H1 (cell line): ENCODE measurements around the gene IL18R1. TPM values are rescaled to one million over a fixed set of nuclear protein-coding genes. Genes with fewer than 3 reads are reported as not detected.

Source experiments
- CTCF ChIA-PET: fragments of 300-600 bp; sonication (Branson Sonifier 250); formaldehyde crosslinking; loops from one replicate; lab custom pipeline; 2021; ENCODE audit not compliant: partially characterized antibody; lab: Charles Lee
- POLR2A ChIA-PET: fragments of 300-600 bp; sonication (Branson Sonifier 250); formaldehyde crosslinking; loops from one replicate; lab custom pipeline; 2021; ENCODE audit warnings: inconsistent platforms; ENCODE audit not compliant: partially characterized antibody; lab: Charles Lee
- DNase-seq, 2 experiments: peaks; one replicate each; pipeline versions ENCODE4 v3.0.0 to v3.0.0-alpha.2; 2010 to 2022; ENCODE audit warnings: low spot score in 2 of 2, low read depth in 1 of 2, mixed read lengths in 1 of 2
- FAIRE-seq: peaks from 2 replicates; lab custom pipeline; 2011; peaks lifted over from hg19 to GRCh38; lab: Jason Lieb, UNC
- H2AFZ ChIP-seq: 2 replicates; pipeline ENCODE4 v1.8.1; 2012; ENCODE audit warnings: low read length, inconsistent platforms
- H2AK5ac ChIP-seq: 2 replicates; pipeline ENCODE4 v1.6.1; 2013; ENCODE audit warnings: low read depth, low read length
- H2BK120ac ChIP-seq: replicated peaks from 2 replicates; pipeline ENCODE3; 2013; ENCODE audit warnings: low read depth, low read length, inconsistent platforms
- H2BK12ac ChIP-seq: 2 replicates; pipeline ENCODE4 v1.6.1; 2013; ENCODE audit warnings: low read depth, low read length
- H2BK15ac ChIP-seq: 2 replicates; pipeline ENCODE4 v1.6.1; 2013; ENCODE audit warnings: low read length
- H2BK20ac ChIP-seq: 2 replicates; pipeline ENCODE4 v1.6.1; 2013; ENCODE audit warnings: low read length
- H2BK5ac ChIP-seq: 2 replicates; pipeline ENCODE4 v1.6.1; 2013; ENCODE audit warnings: low read depth, low read length
- H3K14ac ChIP-seq: 2 replicates; pipeline ENCODE4 v1.6.1; 2013; ENCODE audit warnings: inconsistent platforms; ENCODE audit not compliant: insufficient read length
- H3K18ac ChIP-seq: 2 replicates; pipeline ENCODE4 v1.6.1; 2013; ENCODE audit warnings: low read length; ENCODE audit errors: extremely low read depth
- H3K23ac ChIP-seq: 2 replicates; pipeline ENCODE4 v1.6.1; 2013; ENCODE audit warnings: inconsistent platforms; ENCODE audit not compliant: insufficient read length
- H3K23me2 ChIP-seq: 2 replicates; pipeline ENCODE4 v1.6.1; 2013; ENCODE audit warnings: low read depth, low read length
- H3K27ac ChIP-seq: 2 replicates; pipeline ENCODE4 v1.6.1; 2011; ENCODE audit warnings: low read depth, low read length, inconsistent platforms
- H3K27me3 ChIP-seq, 4 experiments: replicated peaks in 1 of 4; 1 replicate in 1 of 4; 2 replicates in 3 of 4; pipeline versions ENCODE4 v1.6.1 to v1.8.1; 2011 to 2013; ENCODE audit warnings: low read length in 3 of 4, mild to moderate bottlenecking in 3 of 4, inconsistent platforms in 2 of 4, mixed read lengths in 2 of 4, moderate library complexity in 1 of 4; ENCODE audit not compliant: control insufficient read depth in 3 of 4, insufficient read depth in 3 of 4; ENCODE audit errors: extremely low read depth in 1 of 4
- H3K36me3 ChIP-seq, 4 experiments: 2 replicates each; pipeline versions ENCODE4 v1.6.1 to v1.8.1; 2011 to 2013; ENCODE audit warnings: mild to moderate bottlenecking in 4 of 4, low read length in 3 of 4, moderate library complexity in 2 of 4, control low read depth in 1 of 4, inconsistent platforms in 1 of 4; ENCODE audit not compliant: insufficient read depth in 4 of 4, control insufficient read depth in 2 of 4
- H3K4ac ChIP-seq: replicated peaks from 2 replicates; pipeline ENCODE3; 2013; ENCODE audit warnings: low read length, low read depth, mixed read lengths, inconsistent platforms; ENCODE audit not compliant: insufficient read length
- H3K4me1 ChIP-seq, 4 experiments: replicated peaks in 1 of 4; 1 replicate in 1 of 4; 2 replicates in 3 of 4; pipeline versions ENCODE4 v1.6.1 to v1.8.1; 2011 to 2013; ENCODE audit warnings: low read length in 3 of 4, inconsistent platforms in 2 of 4, mixed read lengths in 1 of 4; ENCODE audit not compliant: insufficient read depth in 4 of 4, control insufficient read depth in 3 of 4
- H3K4me2 ChIP-seq, 2 experiments: 2 replicates each; pipeline versions ENCODE4 v1.6.1 to v1.8.1; 2011 to 2013; ENCODE audit warnings: low read depth in 2 of 2, low read length in 2 of 2, control low read depth in 1 of 2, inconsistent platforms in 1 of 2, mild to moderate bottlenecking in 1 of 2; ENCODE audit not compliant: insufficient read depth in 1 of 2
- H3K4me3 ChIP-seq, 4 experiments: fragments of 200-600, 300-600 bp in 1 of 4; sonication (generic), shearing (Covaris generic), sonication (Bioruptor Twin) in 1 of 4; 2 replicates each; pipeline versions ENCODE4 v1.5.1 to v1.8.1; 2011 to 2016; ENCODE audit warnings: low read length in 4 of 4, low read depth in 3 of 4, control low read depth in 2 of 4, inconsistent platforms in 2 of 4, mild to moderate bottlenecking in 2 of 4, mixed read lengths in 1 of 4, moderate library complexity in 1 of 4; ENCODE audit not compliant: insufficient read depth in 2 of 4; ENCODE audit errors: extremely low read depth in 1 of 4
- H3K56ac ChIP-seq: replicated peaks from 2 replicates; pipeline ENCODE3; 2013; ENCODE audit warnings: low read depth, mild to moderate bottlenecking, mixed read lengths, low read length, inconsistent platforms; ENCODE audit not compliant: insufficient read length
- H3K79me1 ChIP-seq: 2 replicates; pipeline ENCODE4 v1.6.1; 2013; ENCODE audit warnings: low read depth, low read length, control low read depth
- H3K79me2 ChIP-seq, 2 experiments: 2 replicates each; pipeline versions ENCODE4 v1.6.1 to v1.8.1; 2012 to 2013; ENCODE audit warnings: low read length in 2 of 2, mild to moderate bottlenecking in 2 of 2, inconsistent platforms in 1 of 2; ENCODE audit not compliant: insufficient read depth in 2 of 2, control insufficient read depth in 1 of 2
- H3K9ac ChIP-seq, 4 experiments: replicated peaks in 1 of 4; 1 replicate in 1 of 4; 2 replicates in 3 of 4; pipeline versions ENCODE4 v1.6.1 to v1.8.1; 2011 to 2013; ENCODE audit warnings: low read depth in 3 of 4, low read length in 3 of 4, control low read depth in 2 of 4, mild to moderate bottlenecking in 2 of 4, moderate library complexity in 2 of 4, inconsistent platforms in 1 of 4; ENCODE audit errors: extremely low read depth in 1 of 4
- H3K9me3 ChIP-seq, 2 experiments: 2 replicates each; pipeline versions ENCODE4 v1.6.1 to v1.8.1; 2012 to 2013; ENCODE audit warnings: mild to moderate bottlenecking in 2 of 2, moderate library complexity in 2 of 2, control low read depth in 1 of 2, inconsistent platforms in 1 of 2, low read depth in 1 of 2, low read length in 1 of 2, mixed read lengths in 1 of 2; ENCODE audit not compliant: insufficient read depth in 2 of 2
- H4K20me1 ChIP-seq, 2 experiments: replicated peaks in 1 of 2; 2 replicates each; pipeline versions ENCODE3 to v1.8.1; 2011 to 2013; ENCODE audit warnings: inconsistent platforms in 2 of 2, low read length in 2 of 2, mild to moderate bottlenecking in 1 of 2; ENCODE audit not compliant: insufficient read depth in 2 of 2, control insufficient read depth in 1 of 2
- H4K5ac ChIP-seq: 2 replicates; pipeline ENCODE4 v1.6.1; 2013; ENCODE audit warnings: low read length, low read depth, mixed read lengths, inconsistent platforms; ENCODE audit not compliant: insufficient read length
- H4K8ac ChIP-seq: 2 replicates; pipeline ENCODE4 v1.8.0; 2013; ENCODE audit warnings: mild to moderate bottlenecking, moderate library complexity, low read length, inconsistent platforms; ENCODE audit not compliant: insufficient read depth; ENCODE audit errors: extremely low read depth
- H4K91ac ChIP-seq: replicated peaks from 2 replicates; pipeline ENCODE3; 2013; ENCODE audit warnings: low read length, mixed read lengths, inconsistent platforms; ENCODE audit not compliant: insufficient read length
- BRCA1 ChIP-seq: IDR thresholded peaks from 2 replicates; pipeline ENCODE4 v1.6.1; 2012; ENCODE audit warnings: low read depth, low read length, improper control_type of control experiment
- CTBP2 ChIP-seq: IDR thresholded peaks from 2 replicates; pipeline ENCODE4 v1.7.0; 2011; ENCODE audit warnings: borderline replicate concordance, mild to moderate bottlenecking, moderate library complexity, mixed read lengths, low read length; ENCODE audit not compliant: insufficient read depth, insufficient read length
- EP300 ChIP-seq, 2 experiments: IDR thresholded peaks; 1 replicate in 1 of 2; 2 replicates in 1 of 2; pipeline ENCODE4 v1.6.1; 2011 to 2012; ENCODE audit warnings: low read depth in 2 of 2, low read length in 2 of 2, mild to moderate bottlenecking in 2 of 2, borderline replicate concordance in 1 of 2, inconsistent platforms in 1 of 2, moderate library complexity in 1 of 2
- EZH2 ChIP-seq: fragments of 200-600 bp; sonication (generic); IDR thresholded peaks from 2 replicates; pipeline ENCODE4 v1.7.1; 2012; ENCODE audit warnings: low read depth, mild to moderate bottlenecking, moderate library complexity, low read length, inconsistent platforms; ENCODE audit not compliant: severe bottlenecking
- GTF2F1 ChIP-seq: IDR thresholded peaks from 2 replicates; pipeline ENCODE4 v1.6.1; 2012; ENCODE audit warnings: low read depth, low read length, improper control_type of control experiment, borderline replicate concordance
- KDM1A ChIP-seq: fragments of 200-600, 300-600 bp; sonication (generic); IDR thresholded peaks from 2 replicates; pipeline ENCODE4 v1.7.1; 2016; ENCODE audit warnings: mild to moderate bottlenecking, low read length, borderline replicate concordance
- KDM4A ChIP-seq: IDR thresholded peaks from one replicate; pipeline ENCODE4 v1.7.1; 2012; ENCODE audit warnings: low read depth, mild to moderate bottlenecking, moderate library complexity, low read length, inconsistent platforms; ENCODE audit not compliant: severe bottlenecking
- NRF1 ChIP-seq: IDR thresholded peaks from 2 replicates; pipeline ENCODE4 v1.6.1; 2011; ENCODE audit warnings: mild to moderate bottlenecking, low read depth, low read length, improper control_type of control experiment
- POLR2A ChIP-seq, 2 experiments: IDR thresholded peaks; 1 replicate in 1 of 2; 2 replicates in 1 of 2; pipeline ENCODE4 v1.6.1; 2011; ENCODE audit warnings: low read depth in 2 of 2, low read length in 2 of 2, mild to moderate bottlenecking in 2 of 2; ENCODE audit errors: control extremely low read depth in 1 of 2
- POU5F1 ChIP-seq: IDR thresholded peaks from 2 replicates; pipeline ENCODE4 v1.6.1; 2011; ENCODE audit warnings: low read depth, mild to moderate bottlenecking, low read length, moderate library complexity
- RAD21 ChIP-seq, 2 experiments: IDR thresholded peaks in 1 of 2; conservative IDR thresholded peaks in 1 of 2; 2 replicates each; pipeline ENCODE4 v1.6.1; 2011; ENCODE audit warnings: low read depth in 2 of 2, low read length in 2 of 2, improper control_type of control experiment in 1 of 2, inconsistent platforms in 1 of 2, mild to moderate bottlenecking in 1 of 2, moderate library complexity in 1 of 2
- RXRA ChIP-seq: IDR thresholded peaks from 2 replicates; pipeline ENCODE4 v1.6.1; 2011; ENCODE audit warnings: low read depth, mild to moderate bottlenecking, low read length, moderate library complexity; ENCODE audit not compliant: insufficient read depth
- SP1 ChIP-seq: IDR thresholded peaks from 2 replicates; pipeline ENCODE4 v1.6.1; 2011; ENCODE audit warnings: low read depth, low read length
- TEAD4 ChIP-seq: IDR thresholded peaks from 2 replicates; pipeline ENCODE4 v1.6.1; 2012; ENCODE audit warnings: low read depth, low read length, inconsistent platforms, mixed read lengths
- YY1 ChIP-seq: IDR thresholded peaks from 2 replicates; pipeline ENCODE4 v1.6.1; 2011; ENCODE audit warnings: low read depth, mild to moderate bottlenecking, low read length
- WGBS, 2 experiments: shearing (Covaris generic) in 1 of 2; methylation state at CpG; one replicate each; pipeline versions ENCODE4 v1.1.6 to v1.1.7; 2013 to 2015; ENCODE audit warnings: low lambda C conversion rate in 2 of 2, mixed read lengths in 2 of 2, inconsistent platforms in 1 of 2, low coverage in 1 of 2, missing lambda C conversion rate in 1 of 2; ENCODE audit not compliant: insufficient replicate concordance in 2 of 2, insufficient coverage in 1 of 2, insufficient read length in 1 of 2; ENCODE audit errors: extremely low coverage in 1 of 2, missing lambda C conversion rate in 1 of 2; 5-methylcytosine and 5-hydroxymethylcytosine counted together
- polyA plus RNA-seq, 7 experiments: library from polyadenylated mRNA; depleted of rRNA in 3 of 7; stranded (reverse) in 5 of 7; unstranded in 2 of 7; fragments of >200 nt in 5 of 7; fragments of 200-250 nt in 2 of 7; gene quantifications; 1 replicate in 5 of 7; 2 replicates in 1 of 7; 4 replicates in 1 of 7; pipeline versions ENCODE4 v1.2.1 to v1.2.3, GENCODE V29; 2011 to 2013; ENCODE audit warnings: missing spikeins in 2 of 7, mixed read lengths in 2 of 7
- total RNA-seq: library from RNA; stranded (reverse); fragmentation: NEBNext Ultra II Directional; extraction: Animal tissue kit (Norgen Biotek cat#: 25700); gene quantifications from 2 replicates; pipeline ENCODE4 v1.2.1, GENCODE V29; 2021

IL18R1 gene
- total and polyA plus RNA-seq, 2 of the 8 experiments (the other 6 are each of a cell fraction or from before 2014, with no cell fraction given) = 0.54 TPM; not detected in 1

DNA sequence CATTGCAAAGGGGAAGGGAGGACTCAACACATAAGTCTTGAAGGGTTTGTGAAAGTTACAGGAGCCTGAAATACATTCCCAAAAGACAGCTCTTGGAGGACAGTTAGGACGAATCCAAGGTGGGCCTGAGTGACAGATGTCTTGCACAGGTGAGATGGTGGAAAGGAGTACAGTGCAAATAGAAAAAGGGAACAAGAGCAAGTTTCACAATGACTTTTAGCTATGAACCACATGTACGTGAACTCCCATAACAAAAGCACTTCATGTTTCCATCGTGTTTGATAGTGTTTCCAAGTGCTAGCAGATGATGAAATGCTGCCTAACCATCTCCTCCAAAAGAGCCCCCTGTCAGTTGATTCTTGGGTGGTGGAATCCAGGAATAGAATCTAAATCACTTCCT, 69.2 kb downstream of the IL18R1 start:
- no peak overlapping the region for H3K4me3 ChIP-seq
- H3K23ac ChIP-seq = no peak overlapping the region
- H2BK12ac ChIP-seq = no peak overlapping the region
- H3K4me2 ChIP-seq = no peak overlapping the region
- H4K20me1 ChIP-seq = no peaks in the 10 kb centered on the region
- no peak overlapping the region for H4K8ac ChIP-seq
- H2AFZ ChIP-seq = no peak overlapping the region
- no peak for DNase-seq
- H3K56ac ChIP-seq = no peak overlapping the region
- no peaks in the 10 kb centered on the region for H3K23me2 ChIP-seq
- H2BK20ac ChIP-seq = no peak overlapping the region
- FAIRE-seq = no peak
- no peak overlapping the region for H2BK15ac ChIP-seq
- H3K14ac ChIP-seq = no peak overlapping the region
- POLR2A ChIA-PET = no interaction called here
- no peak overlapping the region for H3K27ac ChIP-seq
- no peak overlapping the region for H3K18ac ChIP-seq
- H3K27me3 ChIP-seq = no peaks in the 10 kb centered on the region
- no peaks in the 10 kb centered on the region for H3K36me3 ChIP-seq
- H4K5ac ChIP-seq = no peak overlapping the region
- no peak overlapping the region for H2BK5ac ChIP-seq
- 74% methylated on average over 3 of the region's 3 CpGs; no CpG with 5 or more reads in 1 of the 2 experiments for WGBS, 2 experiments
- H3K4ac ChIP-seq = no peak overlapping the region
- no peaks in the 10 kb centered on the region for H3K79me2 ChIP-seq
- H3K79me1 ChIP-seq = no peaks in the 10 kb centered on the region
- H4K91ac ChIP-seq = no peak overlapping the region
- no peaks in the 10 kb centered on the region for H3K9me3 ChIP-seq
- H2BK120ac ChIP-seq = no peak overlapping the region
- CTCF ChIA-PET = interaction anchor here (0.8 to 1.7 kb wide), 3 partner anchors 10 to 123 kb away, joined by 4 read pairs; partner anchors contain the start of gene SLC9A4
- no peak overlapping the region for H3K9ac ChIP-seq
- no peak overlapping the region for H2AK5ac ChIP-seq
- H3K4me1 ChIP-seq = no peaks in the 10 kb centered on the region
- TF ChIP-seq EZH2 (no peak), RXRA (no peak), EP300 (IDR thresholded peaks at IDR 0.05; ENCODE audit: borderline replicate concordance in 1 of 2, low read depth in 2 of 2, low read length in 2 of 2) (no peak), TEAD4 (no peak), SP1 (no peak), POLR2A (IDR thresholded peaks at IDR 0.05; ENCODE audit: control extremely low read depth in 1 of 2, low read depth in 2 of 2, low read length in 2 of 2) (no peak), GTF2F1 (no peak), YY1 (no peak), NRF1 (no peak), BRCA1 (no peak), KDM1A (no peak), POU5F1 (no peak), KDM4A (no peak), RAD21 (IDR thresholded peaks at IDR 0.05 in 1 of 2, conservative IDR thresholded peaks at IDR 0.05 in 1 of 2; ENCODE audit: low read depth in 2 of 2, low read length in 2 of 2) (no peak), CTBP2 (no peak)
